K562 (cell line): ENCODE results near the gene LRP6. TPM values are rescaled to one million over a fixed set of nuclear protein-coding genes. Genes with fewer than 3 reads are reported as not detected.
A peak's percentile ranks its signal among the peaks of the same experiment; 100 is the strongest.

Source experiments
- ATF6 ChIP-seq: sonication (generic); formaldehyde crosslinking; IDR thresholded peaks from 2 replicates; pipeline ENCODE4 v1.4.0; 2020; ENCODE audit warnings: mild to moderate bottlenecking, missing genetic modification reagents
- ATF7 ChIP-seq: fragments of 450-650 bp; IDR thresholded peaks from 2 replicates; pipeline ENCODE4 v1.7.1; 2014; ENCODE audit warnings: mild to moderate bottlenecking, moderate library complexity
- DACH1 ChIP-seq: fragments of 450-650 bp; IDR thresholded peaks from 2 replicates; pipeline ENCODE4 v1.6.1; 2018; ENCODE audit not compliant: partially characterized antibody
- FIP1L1 ChIP-seq: fragments of 200-400 bp; formaldehyde crosslinking; IDR thresholded peaks from 2 replicates; pipeline ENCODE4 v1.6.1; 2018; ENCODE audit warnings: mild to moderate bottlenecking, low read depth, low read length; ENCODE audit not compliant: poor library complexity, severe bottlenecking
- GABPA ChIP-seq: fragments of 200-800 bp; sonication (Bioruptor generic); conservative IDR thresholded peaks from 2 replicates; pipeline ENCODE4 v1.6.1; 2016; ENCODE audit warnings: low read depth, missing genetic modification characterization, missing compliant biosample characterization
- ILF3 ChIP-seq: fragments of 450-650 bp; IDR thresholded peaks from 2 replicates; pipeline ENCODE4 v1.6.1; 2018; ENCODE audit warnings: antibody characterized with exemption, mild to moderate bottlenecking, moderate library complexity, borderline replicate concordance
- JUN ChIP-seq, 2 experiments: sonication (generic) in 1 of 2; formaldehyde crosslinking in 1 of 2; IDR thresholded peaks; 2 replicates each; pipeline versions ENCODE4 v1.6.1 to v1.8.0; 2012 to 2022; ENCODE audit warnings: borderline replicate concordance in 2 of 2, mild to moderate bottlenecking in 2 of 2, improper control_type of control experiment in 1 of 2, low read depth in 1 of 2, low read length in 1 of 2, missing genetic modification reagents in 1 of 2
- MGA ChIP-seq: fragments of 450-650 bp; IDR thresholded peaks from 2 replicates; pipeline ENCODE4 v1.6.1; 2016; ENCODE audit warnings: mild to moderate bottlenecking, moderate library complexity
- PCBP2 ChIP-seq: fragments of 200-400 bp; formaldehyde crosslinking; IDR thresholded peaks from 2 replicates; pipeline ENCODE4 v1.6.1; 2018; ENCODE audit warnings: low read length, low read depth, mild to moderate bottlenecking, moderate library complexity; ENCODE audit not compliant: poor library complexity, severe bottlenecking
- RAD51 ChIP-seq: fragments of 450-650 bp; IDR thresholded peaks from 2 replicates; pipeline ENCODE4 v1.7.1; 2016; ENCODE audit warnings: low read depth, mild to moderate bottlenecking, borderline replicate concordance
- SMARCB1 ChIP-seq: IDR thresholded peaks from 2 replicates; pipeline ENCODE4 v1.6.1; 2011; ENCODE audit warnings: improper control_type of control experiment, low read depth; ENCODE audit not compliant: insufficient read length
- ZNF77 ChIP-seq: fragments of 250-450 bp; sonication (Bioruptor Pico); IDR thresholded peaks from 2 replicates; pipeline ENCODE4 v1.5.0; 2020
- ZSCAN32 ChIP-seq: fragments of 450-650 bp; formaldehyde crosslinking; IDR thresholded peaks from 2 replicates; pipeline ENCODE4 v1.4.0; 2020; ENCODE audit warnings: mild to moderate bottlenecking, moderate library complexity
- polyA plus RNA-seq, 8 experiments: library from polyadenylated mRNA; depleted of rRNA in 4 of 8; stranded (reverse) in 5 of 8; unstranded in 3 of 8; fragments of >200 nt; fragmentation: Nextera tagmentation in 2 of 8; fragmentation: Illumina TruSeq in 1 of 8; extraction: Ambion mirVana in 2 of 8; extraction: Trizol in 1 of 8; gene quantifications; 2 replicates each; pipeline versions ENCODE4 v1.2.1 to v1.2.3, GENCODE V29; 2011 to 2014; ENCODE audit warnings: inconsistent platforms in 1 of 8, missing spikeins in 1 of 8
- total RNA-seq, 7 experiments: library from RNA; depleted of rRNA in 6 of 7; stranded (reverse); fragments of >200 nt in 6 of 7; fragmentation: Illumina TruSeq in 2 of 7; extraction: Trizol in 2 of 7; gene quantifications; 2 replicates each; pipeline versions ENCODE4 v1.2.1 to v1.2.3, GENCODE V29; 2011 to 2021; ENCODE audit warnings: low replicate concordance in 1 of 7

LRP6 gene
- total and polyA plus RNA-seq, 9 of the 15 experiments (the other 6 are each of a cell fraction or from before 2014, with no cell fraction given), result 3.0 to 17.0 (median 10.8) TPM

GRCh38 chr12:12266873-12267741, at the start of gene LRP6 (continued):
- TF ChIP-seq MGA (peak; percentile 41; the same call in 1 of the 2 replicates), PCBP2 (no peak), GABPA (tag) (peak; percentile 28; the same call in 1 of the 2 replicates), ZNF77 (CRISPR knock-in tag) (no peak), ZSCAN32 (no peak), JUN (IDR thresholded peaks at IDR 0.05; ENCODE audit: borderline replicate concordance, low read depth, low read length) (no peak), JUN (CRISPR knock-in tag; IDR thresholded peaks at IDR 0.05; ENCODE audit: borderline replicate concordance) (no peak), ILF3 (no peak; the same call in 1 of the 2 replicates), DACH1 (peak; percentile 37), FIP1L1 (peak; percentile 91), SMARCB1 (no peak), ATF6 (no peak), ATF7 (peak; percentile 90), RAD51 (peak; percentile 66)
